Measurements from ENCODE around the gene PPP1CB. TPM values are rescaled to one million over a fixed set of nuclear protein-coding genes. Genes with fewer than 3 reads are reported as not detected.

PPP1CB gene
- total RNA-seq, 4 donors from 2014 or later: 99.9 to 151 (median 119) TPM

- no peak for TF ChIP-seq CTCF (IDR thresholded peaks at IDR 0.05)
- no peak for TF ChIP-seq POLR2A (IDR thresholded peaks at IDR 0.05)
- no peak for DNase-seq (ENCODE audit: low spot score in 2 of 2)
- no peak overlapping the region for H3K4me3 ChIP-seq (ENCODE audit: low read depth, poor library complexity, severe bottlenecking)
- WGBS, 2 donors: 80% methylated on average over 1 of the region's 1 CpG
- intact Hi-C loops (cut with DNase I; ENCODE audit: low total_unique reads): no loop called here
Observed at GRCh38 chr2:28707592-28707991, 44.0 kb upstream of the PPP1CB start.

- WGBS, 2 donors: 61 to 69% methylated on average over 8 of the region's 8 CpGs
- DNase-seq (ENCODE audit: low spot score in 2 of 2): no peak
- intact Hi-C loops (cut with DNase I; ENCODE audit: low total_unique reads): no loop called here
- TF ChIP-seq CTCF (IDR thresholded peaks at IDR 0.05) (no peak), POLR2A (IDR thresholded peaks at IDR 0.05) (no peak)
- no peak overlapping the region for H3K4me3 ChIP-seq (ENCODE audit: low read depth, poor library complexity, severe bottlenecking)
Observed at GRCh38 chr2:28709101-28709500, 42.5 kb upstream of the PPP1CB start.

GRCh38 chr2:28710545-28710944, 41.1 kb upstream of the PPP1CB start:
- TF ChIP-seq CTCF (IDR thresholded peaks at IDR 0.05) (no peak), POLR2A (IDR thresholded peaks at IDR 0.05) (no peak)
- intact Hi-C loops (cut with DNase I; ENCODE audit: low total_unique reads): no loop called here
- DNase-seq (ENCODE audit: low spot score in 2 of 2): no peak
- H3K4me3 ChIP-seq (ENCODE audit: low read depth, poor library complexity, severe bottlenecking): no peak overlapping the region
- WGBS, 2 donors: 87 to 92% methylated on average over 4 of the region's 4 CpGs

GRCh38 chr2:28713577-28714298, 37.9 kb upstream of the PPP1CB start:
- TF ChIP-seq POLR2A (IDR thresholded peaks at IDR 0.05) (no peak), CTCF (IDR thresholded peaks at IDR 0.05) (no peak)

GRCh38 chr2:28716265-28716865, 35.3 kb upstream of the PPP1CB start:
- WGBS, 2 donors: 13 to 19% methylated on average over 4 of the region's 4 CpGs
- peak in 1 of 2 donors; percentile 81 for DNase-seq (ENCODE audit: low spot score in 2 of 2)
- intact Hi-C loops (cut with DNase I; ENCODE audit: low total_unique reads): no loop called here
- no peak for TF ChIP-seq CTCF (IDR thresholded peaks at IDR 0.05)
- no peak overlapping the region for H3K4me3 ChIP-seq (ENCODE audit: low read depth, poor library complexity, severe bottlenecking)

More at GRCh38 chr2:28713577-28714298, 37.9 kb upstream of the PPP1CB start:
- 76 to 78% methylated on average over 8 of the region's 8 CpGs for WGBS, 2 donors
- intact Hi-C loops (cut with DNase I; ENCODE audit: low total_unique reads): no loop called here
- DNase-seq (ENCODE audit: low spot score in 2 of 2): no peak
- no peak overlapping the region for H3K4me3 ChIP-seq (ENCODE audit: low read depth, poor library complexity, severe bottlenecking)
